ENCODE measurements around the gene HAVCR2.
A peak's percentile ranks its signal among the peaks of the same experiment; 100 is the strongest.

Gene HAVCR2

DNA sequence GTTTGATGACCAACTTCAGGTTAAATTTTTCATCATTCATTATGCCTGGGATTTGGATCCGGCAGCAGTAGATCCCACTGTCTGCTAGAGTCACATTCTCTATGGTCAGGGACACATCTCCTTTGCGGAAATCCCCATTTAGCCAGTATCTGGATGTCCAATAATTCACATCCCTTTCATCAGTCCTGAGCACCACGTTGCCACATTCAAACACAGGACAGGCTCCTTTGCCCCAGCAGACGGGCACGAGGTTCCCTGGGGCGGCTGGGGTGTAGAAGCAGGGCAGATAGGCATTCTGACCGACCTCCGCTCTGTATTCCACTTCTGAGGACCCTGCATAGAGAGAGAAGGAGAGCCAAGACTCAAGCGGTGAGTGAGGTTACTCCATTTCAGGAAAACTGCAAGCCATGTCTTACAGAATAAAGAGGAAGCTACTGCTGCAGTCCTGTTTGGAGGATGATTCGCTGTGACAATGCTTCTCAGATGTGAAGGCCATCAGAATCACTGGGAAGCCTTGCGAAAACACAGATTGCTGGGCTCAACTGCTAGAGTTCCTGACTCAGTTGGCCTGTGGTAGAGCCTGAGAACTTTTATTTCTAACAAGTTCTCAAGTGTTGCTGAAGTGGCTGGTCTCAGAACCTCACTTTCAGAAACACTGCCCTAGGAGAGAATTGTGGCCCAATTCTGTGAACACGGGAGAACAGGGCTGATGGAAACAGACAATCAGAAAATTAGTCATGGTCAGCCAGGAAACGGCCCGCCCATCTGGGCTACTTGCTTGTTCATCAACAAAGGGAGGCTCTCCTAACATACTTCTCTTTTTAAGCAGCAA, 2.0 kb downstream of the HAVCR2 start:
- in situ Hi-C loops (cut with MboI; ENCODE audit: low sequenced_read_pairs, unreplicated experiment), result no loop called here
- TF ChIP-seq, protein P1, sequence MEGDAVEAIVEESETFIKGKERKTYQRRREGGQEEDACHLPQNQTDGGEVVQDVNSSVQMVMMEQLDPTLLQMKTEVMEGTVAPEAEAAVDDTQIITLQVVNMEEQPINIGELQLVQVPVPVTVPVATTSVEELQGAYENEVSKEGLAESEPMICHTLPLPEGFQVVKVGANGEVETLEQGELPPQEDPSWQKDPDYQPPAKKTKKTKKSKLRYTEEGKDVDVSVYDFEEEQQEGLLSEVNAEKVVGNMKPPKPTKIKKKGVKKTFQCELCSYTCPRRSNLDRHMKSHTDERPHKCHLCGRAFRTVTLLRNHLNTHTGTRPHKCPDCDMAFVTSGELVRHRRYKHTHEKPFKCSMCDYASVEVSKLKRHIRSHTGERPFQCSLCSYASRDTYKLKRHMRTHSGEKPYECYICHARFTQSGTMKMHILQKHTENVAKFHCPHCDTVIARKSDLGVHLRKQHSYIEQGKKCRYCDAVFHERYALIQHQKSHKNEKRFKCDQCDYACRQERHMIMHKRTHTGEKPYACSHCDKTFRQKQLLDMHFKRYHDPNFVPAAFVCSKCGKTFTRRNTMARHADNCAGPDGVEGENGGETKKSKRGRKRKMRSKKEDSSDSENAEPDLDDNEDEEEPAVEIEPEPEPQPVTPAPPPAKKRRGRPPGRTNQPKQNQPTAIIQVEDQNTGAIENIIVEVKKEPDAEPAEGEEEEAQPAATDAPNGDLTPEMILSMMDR (IDR thresholded peaks at IDR 0.05; ENCODE audit: borderline replicate concordance, control extremely low read depth, extremely low read depth, insufficient read depth, missing control alignments), result no peak
- DNase-seq (ENCODE audit: low spot score), result peak; percentile 50

DNA sequence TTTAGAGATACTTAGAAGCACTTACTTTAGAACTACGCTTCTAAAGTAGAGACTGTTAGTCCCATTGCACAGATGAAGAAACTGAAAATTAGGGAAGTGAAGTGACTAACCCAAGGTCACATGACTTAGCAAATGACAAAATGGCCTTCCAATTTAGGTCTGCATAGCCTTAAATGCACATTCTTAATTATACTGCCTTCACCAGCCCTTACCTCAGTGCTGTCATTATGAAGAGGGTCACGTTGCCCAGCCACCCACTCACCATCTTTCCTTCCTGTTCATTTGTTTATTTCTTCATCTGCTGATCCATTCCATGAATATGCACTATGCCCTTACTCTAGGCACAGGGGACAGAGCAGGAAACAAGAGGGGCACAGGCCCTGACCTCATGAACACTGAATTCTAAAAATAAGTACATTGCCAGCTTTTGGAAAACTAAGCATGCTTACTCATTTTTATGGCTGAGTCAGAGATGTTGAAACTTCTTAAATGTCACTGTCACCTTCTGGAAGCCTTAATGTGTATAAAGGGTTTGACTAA, 8.6 kb downstream of the HAVCR2 start:
- in situ Hi-C loops (cut with MboI; ENCODE audit: low sequenced_read_pairs, unreplicated experiment), result no loop called here
- DNase-seq (ENCODE audit: low spot score), result no peak
- TF ChIP-seq, protein P1 (IDR thresholded peaks at IDR 0.05; ENCODE audit: borderline replicate concordance, control extremely low read depth, extremely low read depth, insufficient read depth, missing control alignments), result no peak

- in situ Hi-C loops (cut with MboI; ENCODE audit: low sequenced_read_pairs, unreplicated experiment), result no loop called here
- TF ChIP-seq, protein P1 (IDR thresholded peaks at IDR 0.05; ENCODE audit: borderline replicate concordance, control extremely low read depth, extremely low read depth, insufficient read depth, missing control alignments), result no peak
- DNase-seq (ENCODE audit: low spot score), result peak; percentile 25
These were observed 20.4 kb downstream of the HAVCR2 start for GRCh38 chr5:157088342-157088990.

GRCh38 chr5:157086751-157087359, 22.0 kb downstream of the HAVCR2 start:
- in situ Hi-C loops (cut with MboI; ENCODE audit: low sequenced_read_pairs, unreplicated experiment), result no loop called here
- DNase-seq (ENCODE audit: low spot score), result no peak
- TF ChIP-seq, protein P1 (IDR thresholded peaks at IDR 0.05; ENCODE audit: borderline replicate concordance, control extremely low read depth, extremely low read depth, insufficient read depth, missing control alignments), result no peak

DNA sequence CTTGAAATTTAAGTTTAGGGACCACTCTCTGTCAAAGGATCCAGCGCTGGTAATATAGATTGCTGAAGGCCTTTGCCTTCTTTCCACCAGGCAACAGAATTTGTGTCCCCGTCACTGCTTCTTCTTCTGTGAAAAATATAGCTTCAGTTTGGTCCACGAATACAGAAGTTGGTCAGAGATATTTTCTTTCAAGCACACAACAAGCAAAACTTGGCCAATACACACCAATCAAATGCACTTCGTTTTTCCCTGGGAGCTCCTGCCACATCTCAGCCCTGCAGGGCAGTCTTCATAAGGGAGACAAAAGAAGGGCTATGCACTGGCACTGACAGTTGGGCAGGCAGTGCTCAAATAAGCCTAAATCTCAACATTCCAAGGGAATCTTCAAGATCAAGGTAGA, 22.9 kb downstream of the HAVCR2 start:
- TF ChIP-seq, protein P1 (IDR thresholded peaks at IDR 0.05; ENCODE audit: borderline replicate concordance, control extremely low read depth, extremely low read depth, insufficient read depth, missing control alignments), result no peak
- in situ Hi-C loops (cut with MboI; ENCODE audit: low sequenced_read_pairs, unreplicated experiment), result no loop called here

DNA sequence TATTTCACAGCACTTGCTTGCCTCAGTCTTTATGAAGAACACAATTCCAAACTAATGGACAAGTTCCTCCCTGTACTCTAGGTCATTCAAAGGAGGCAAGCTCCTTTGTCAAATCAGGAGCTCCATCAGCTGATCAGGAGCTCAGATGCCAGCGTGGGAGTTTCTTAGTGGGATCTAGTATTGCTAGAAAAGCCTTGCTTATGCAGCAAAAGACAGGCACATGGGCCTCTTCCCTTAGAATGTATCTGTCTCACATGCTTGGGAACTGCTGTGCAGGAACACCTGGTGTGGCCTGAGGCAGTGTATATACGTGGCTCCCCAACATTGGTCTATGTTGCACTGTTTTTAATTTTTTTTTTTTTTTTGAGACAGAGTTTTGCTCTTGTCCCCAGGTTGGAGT, 28.6 kb downstream of the HAVCR2 start:
- TF ChIP-seq, protein P1 (IDR thresholded peaks at IDR 0.05; ENCODE audit: borderline replicate concordance, control extremely low read depth, extremely low read depth, insufficient read depth, missing control alignments), result no peak
- in situ Hi-C loops (cut with MboI; ENCODE audit: low sequenced_read_pairs, unreplicated experiment), result no loop called here
- no peak for DNase-seq (ENCODE audit: low spot score)

More for the DNA sequence above, 22.9 kb downstream of the HAVCR2 start:
- DNase-seq (ENCODE audit: low spot score), result no peak

Measured in GM13976 (cell line).